Neural cell (in vitro differentiated cells): Measurements from ENCODE around the gene GSG1L2. TPM values are rescaled to one million over a fixed set of nuclear protein-coding genes. Genes with fewer than 3 reads are reported as not detected.

Source experiments
- H2AFZ ChIP-seq: fragments of 200-600, 300-800 bp; sonication (generic), shearing (Covaris generic); 2 replicates; pipeline ENCODE4 v1.6.0; 2014; ENCODE audit warnings: low read depth, mild to moderate bottlenecking, antibody characterized with exemption, low read length, moderate library complexity
- H3F3A ChIP-seq: fragments of 200-600 bp; shearing (Covaris generic); 2 replicates; pipeline ENCODE4 v1.6.1; 2016; ENCODE audit warnings: mild to moderate bottlenecking, moderate library complexity, mixed read lengths, antibody characterized with exemption, low read length; ENCODE audit not compliant: insufficient read depth, poor library complexity, severe bottlenecking
- H3K27ac ChIP-seq: fragments of 200-600, 300-800 bp; sonication (generic), shearing (Covaris generic); 2 replicates; pipeline ENCODE4 v1.5.1; 2014; ENCODE audit warnings: mild to moderate bottlenecking, low read length, moderate library complexity
- H3K27me3 ChIP-seq: fragments of 300-800, 200-600 bp; sonication (generic), shearing (Covaris generic); 2 replicates; pipeline ENCODE4 v1.6.0; 2014; ENCODE audit warnings: mild to moderate bottlenecking, low read depth, low read length, moderate library complexity; ENCODE audit not compliant: insufficient read depth
- H3K36me3 ChIP-seq: fragments of 300-800, 200-600 bp; sonication (generic), shearing (Covaris generic); 2 replicates; pipeline ENCODE4 v1.5.1; 2014; ENCODE audit warnings: mild to moderate bottlenecking, antibody characterized with exemption, low read length, moderate library complexity; ENCODE audit not compliant: insufficient read depth
- H3K4me2 ChIP-seq: fragments of 300-800, 200-600 bp; sonication (generic), shearing (Covaris generic); 2 replicates; pipeline ENCODE4 v1.6.0; 2014; ENCODE audit warnings: mild to moderate bottlenecking, low read length
- H3K4me3 ChIP-seq: fragments of 300-800, 200-600 bp; sonication (generic), shearing (Covaris generic); 2 replicates; pipeline ENCODE4 v1.5.1; 2014; ENCODE audit warnings: mild to moderate bottlenecking, low read length, moderate library complexity
- H3K79me2 ChIP-seq: fragments of 200-600 bp; shearing (Covaris generic); replicated peaks from 2 replicates; pipeline ENCODE4 v1.6.0; 2014; ENCODE audit warnings: mild to moderate bottlenecking, low read length, moderate library complexity; ENCODE audit not compliant: insufficient read depth
- H3K9ac ChIP-seq: fragments of 300-800, 200-600 bp; sonication (generic), shearing (Covaris generic); 2 replicates; pipeline ENCODE4 v1.6.1; 2016; ENCODE audit warnings: mild to moderate bottlenecking, low read length, mixed read lengths
- H3K9me2 ChIP-seq: fragments of 200-600 bp; shearing (Covaris generic); 2 replicates; pipeline ENCODE4 v1.6.1; 2016; ENCODE audit warnings: mild to moderate bottlenecking, low read length, mixed read lengths; ENCODE audit not compliant: insufficient read depth
- H3K9me3 ChIP-seq: fragments of 200-600, 300-800 bp; sonication (generic), shearing (Covaris generic); 2 replicates; pipeline ENCODE4 v1.6.1; 2016; ENCODE audit warnings: mild to moderate bottlenecking, mixed run types, low read length, moderate library complexity, mixed read lengths
- H4K20me1 ChIP-seq: fragments of 200-600 bp; shearing (Covaris generic); 2 replicates; pipeline ENCODE4 v1.6.1; 2016; ENCODE audit warnings: mild to moderate bottlenecking, mixed run types; ENCODE audit not compliant: insufficient read depth
- CTCF ChIP-seq: fragments of 450-650 bp; IDR thresholded peaks from 2 replicates; pipeline ENCODE4 v1.5.1; 2014; ENCODE audit warnings: antibody characterized with exemption, mild to moderate bottlenecking, moderate library complexity; ENCODE audit not compliant: poor library complexity, severe bottlenecking
- EP300 ChIP-seq: fragments of 450-650 bp; conservative IDR thresholded peaks from 2 replicates; pipeline ENCODE4 v1.6.1; 2014; ENCODE audit warnings: antibody characterized with exemption, mild to moderate bottlenecking, moderate library complexity; ENCODE audit not compliant: poor library complexity, severe bottlenecking
- EZH2 ChIP-seq: fragments of 200-600, 300-800 bp; shearing (Covaris generic), sonication (generic); IDR thresholded peaks from 2 replicates; pipeline ENCODE4 v1.6.1; 2014; ENCODE audit warnings: antibody characterized with exemption, low read length, borderline replicate concordance, mild to moderate bottlenecking; ENCODE audit not compliant: insufficient read depth, poor library complexity, severe bottlenecking
- MXI1 ChIP-seq: fragments of 450-650 bp; conservative IDR thresholded peaks from 2 replicates; pipeline ENCODE4 v1.6.1; 2014; ENCODE audit warnings: antibody characterized with exemption, mild to moderate bottlenecking; ENCODE audit not compliant: poor library complexity, severe bottlenecking
- POLR2AphosphoS5 ChIP-seq: IDR thresholded peaks from 2 replicates; pipeline ENCODE4 v1.6.1; 2012
- RAD21 ChIP-seq: fragments of 450-650 bp; conservative IDR thresholded peaks from 2 replicates; pipeline ENCODE4 v1.6.1; 2014; ENCODE audit warnings: antibody characterized with exemption, mild to moderate bottlenecking, moderate library complexity
- REST ChIP-seq: IDR thresholded peaks from 2 replicates; pipeline ENCODE4 v1.6.1; 2012; ENCODE audit warnings: borderline replicate concordance
- SMC3 ChIP-seq: fragments of 450-650 bp; conservative IDR thresholded peaks from 2 replicates; pipeline ENCODE4 v1.6.1; 2014; ENCODE audit warnings: antibody characterized with exemption, mild to moderate bottlenecking, moderate library complexity; ENCODE audit not compliant: poor library complexity
- polyA minus RNA-seq: library from RNA; depleted of rRNA, polyadenylated mRNA; stranded (reverse); fragments of >200 nt; gene quantifications from 2 replicates; pipeline ENCODE4 v1.2.3, GENCODE V29; 2014
- polyA plus RNA-seq: library from polyadenylated mRNA; depleted of rRNA; stranded (reverse); fragments of >200 nt; gene quantifications from 2 replicates; pipeline ENCODE4 v1.2.3, GENCODE V29; 2014

GSG1L2 gene
- not detected in 2 replicates for polyA plus RNA-seq
- polyA minus RNA-seq, result not detected in 2 replicates

- Histone ChIP-seq H3K27me3 (no peaks in the 10 kb centered on the region), H3K4me3 (no peak within 1 kb of the TSS), H3K79me2 (no peaks in the 10 kb centered on the region), H2AFZ (no peak within 1 kb of the TSS), H3K36me3 (no peaks in the 10 kb centered on the region), H3K9me2 (no peaks in the 10 kb centered on the region), H3K9ac (no peak within 1 kb of the TSS), H3F3A (no peaks in the 10 kb centered on the region), H3K27ac (no peak within 1 kb of the TSS), H3K4me2 (no peak within 1 kb of the TSS), H4K20me1 (no peaks in the 10 kb centered on the region), H3K9me3 (no peaks in the 10 kb centered on the region)
- TF ChIP-seq CTCF, result no peak
- no peak for TF ChIP-seq SMC3
- no peak for TF ChIP-seq MXI1
- TF ChIP-seq RAD21, result no peak
- TF ChIP-seq REST, result no peak
- no peak for TF ChIP-seq POLR2AphosphoS5
These were observed at the start of gene GSG1L2 for GRCh38 chr17:9821921-9822320. Gene GSG1L2 (minus strand): TSS chr17:9822079. CDS start chr17:9822071, 8 bp downstream.

GRCh38 chr17:9868552-9868951 lies 46.7 kb upstream of the GSG1L2 start:
- Histone ChIP-seq H3K27ac (peak overlapping the region; percentile 64), H3K9me3 (peaks cover 4% of the 10 kb centered on the region), H3K4me2 (peak overlapping the region; percentile 7), H4K20me1 (no peaks in the 10 kb centered on the region), H3K79me2 (no peaks in the 10 kb centered on the region), H3K36me3 (no peaks in the 10 kb centered on the region), H2AFZ (peak overlapping the region; percentile 10), H3F3A (no peaks in the 10 kb centered on the region), H3K27me3 (no peaks in the 10 kb centered on the region), H3K9me2 (no peaks in the 10 kb centered on the region), H3K4me3 (peak overlapping the region; percentile 46), H3K9ac (peak overlapping the region; percentile 25)
- TF ChIP-seq POLR2AphosphoS5 (no peak), EP300 (peak; percentile 48), SMC3 (no peak), REST (no peak), MXI1 (no peak), EZH2 (no peak), CTCF (no peak)
